Medulla oblongata (tissue), 1 donor: ENCODE data around the gene EBP.

Experiments
- DNase-seq: peaks from one replicate; pipeline ENCODE4 v3.0.0-alpha.2; 2015; ENCODE audit errors: extremely low spot score

EBP gene

GRCh38 chrX:48576108-48576507 lies 54.5 kb downstream of the EBP start:
- DNase-seq = no peak
